Osteoblast (primary cell): ENCODE measurements around the gene PHLDB3. TPM values are rescaled to one million over a fixed set of nuclear protein-coding genes. Genes with fewer than 3 reads are reported as not detected.

Source experiments
- DNase-seq: peaks from one replicate; pipeline ENCODE4 v3.0.0; 2011; ENCODE audit warnings: low spot score, mixed read lengths; ENCODE audit not compliant: insufficient read length; ENCODE audit errors: missing footprints
- H2AFZ ChIP-seq: 2 replicates; pipeline ENCODE4 v1.6.0; 2011; ENCODE audit warnings: mild to moderate bottlenecking, low read length
- H3K27ac ChIP-seq: 2 replicates; pipeline ENCODE4 v1.5.1; 2011; ENCODE audit warnings: mild to moderate bottlenecking, low read depth, low read length, moderate library complexity
- H3K27me3 ChIP-seq: 2 replicates; pipeline ENCODE4 v1.6.0; 2012; ENCODE audit warnings: mild to moderate bottlenecking, control low read depth, inconsistent platforms, low read length, moderate library complexity; ENCODE audit not compliant: insufficient read depth
- H3K36me3 ChIP-seq: 2 replicates; pipeline ENCODE4 v1.5.1; 2011; ENCODE audit warnings: mild to moderate bottlenecking, low read length, control low read depth, moderate library complexity; ENCODE audit not compliant: insufficient read depth
- H3K4me1 ChIP-seq: 2 replicates; pipeline ENCODE4 v1.5.1; 2011; ENCODE audit warnings: mild to moderate bottlenecking, low read length, control low read depth, moderate library complexity; ENCODE audit not compliant: insufficient read depth
- H3K4me2 ChIP-seq: 2 replicates; pipeline ENCODE4 v1.6.0; 2011; ENCODE audit warnings: mild to moderate bottlenecking, low read length; ENCODE audit not compliant: insufficient read depth
- H3K4me3 ChIP-seq: fragments of 200-600 bp; sonication (generic); 3 replicates; pipeline ENCODE4 v1.5.1; 2012; ENCODE audit warnings: mild to moderate bottlenecking, low read length, inconsistent platforms; ENCODE audit not compliant: insufficient read depth
- H3K79me2 ChIP-seq: 2 replicates; pipeline ENCODE4 v1.6.0; 2012; ENCODE audit warnings: mild to moderate bottlenecking, low read length, control low read depth, inconsistent platforms; ENCODE audit not compliant: insufficient read depth
- H3K9me3 ChIP-seq: 2 replicates; pipeline ENCODE4 v1.5.1; 2011; ENCODE audit warnings: low read depth, low read length, control low read depth
- H4K20me1 ChIP-seq: 2 replicates; pipeline ENCODE4 v1.6.0; 2012; ENCODE audit warnings: mild to moderate bottlenecking, low read length, control low read depth; ENCODE audit not compliant: insufficient read depth
- CTCF ChIP-seq: IDR thresholded peaks from 2 replicates; pipeline ENCODE4 v1.5.1; 2011; ENCODE audit warnings: mild to moderate bottlenecking, low read depth, low read length, moderate library complexity; ENCODE audit errors: extremely low read depth
- total RNA-seq: library from RNA; depleted of rRNA; stranded (reverse); fragments of >200 nt; gene quantifications from 2 replicates; pipeline ENCODE4 v1.2.3, GENCODE V29; 2012

The PHLDB3 gene
- total RNA-seq, 1 donor: 10.9 TPM

DNA sequence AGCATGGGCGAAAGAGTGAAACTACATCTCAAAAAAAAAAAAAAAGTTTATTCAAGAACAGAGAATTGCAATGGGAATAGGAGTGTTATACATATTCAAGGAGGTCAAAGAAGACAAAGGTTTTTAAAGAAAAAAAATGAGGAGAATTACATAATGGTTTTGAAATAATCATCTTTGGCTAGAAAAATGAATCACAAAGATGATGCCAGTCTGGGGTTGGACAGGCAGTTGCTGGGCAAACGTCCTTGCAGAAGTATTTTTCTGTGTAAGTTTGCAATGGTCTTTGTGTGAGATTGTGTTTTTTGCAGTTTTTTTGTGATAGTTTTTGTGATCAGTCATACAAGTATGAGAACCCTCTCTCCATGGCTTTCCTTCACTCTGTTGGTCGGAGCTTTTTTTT is 62.8 kb downstream of the PHLDB3 start:
- Histone ChIP-seq H4K20me1 (no peaks in the 10 kb centered on the region), H3K27me3 (no peaks in the 10 kb centered on the region), H2AFZ (no peak overlapping the region), H3K9me3 (no peaks in the 10 kb centered on the region), H3K4me1 (no peaks in the 10 kb centered on the region), H3K4me2 (no peak overlapping the region), H3K27ac (no peak overlapping the region), H3K36me3 (no peaks in the 10 kb centered on the region), H3K79me2 (no peaks in the 10 kb centered on the region), H3K4me3 (no peak overlapping the region)
- no peak for DNase-seq
- no peak for TF ChIP-seq CTCF

DNA sequence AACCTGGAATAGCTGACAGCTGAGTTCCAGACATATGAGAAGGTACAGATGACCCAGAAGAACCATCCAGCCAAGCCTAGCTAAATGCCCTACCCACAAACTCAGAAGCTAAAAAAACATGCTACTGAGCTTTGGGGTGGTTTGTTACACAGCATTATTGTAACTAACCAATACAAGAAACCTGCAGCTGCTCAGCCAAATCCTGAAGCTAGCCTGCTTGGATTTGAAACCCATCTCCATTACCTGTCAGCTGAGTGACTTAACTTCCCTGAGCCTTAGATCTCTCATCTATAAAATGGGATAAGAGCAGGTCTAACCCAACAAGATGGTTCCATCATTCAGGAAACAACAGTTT is 64.9 kb downstream of the PHLDB3 start:
- DNase-seq: no peak
- H3K9me3 ChIP-seq: no peaks in the 10 kb centered on the region
- no peaks in the 10 kb centered on the region for H3K4me1 ChIP-seq
- peaks cover 7% of the 10 kb centered on the region for H3K27me3 ChIP-seq
- H3K4me2 ChIP-seq: no peak overlapping the region
- no peak overlapping the region for H2AFZ ChIP-seq
- no peaks in the 10 kb centered on the region for H3K79me2 ChIP-seq
- no peaks in the 10 kb centered on the region for H4K20me1 ChIP-seq
- H3K4me3 ChIP-seq: no peak overlapping the region
- no peaks in the 10 kb centered on the region for H3K36me3 ChIP-seq
- H3K27ac ChIP-seq: no peak overlapping the region
- no peak for TF ChIP-seq CTCF

DNA sequence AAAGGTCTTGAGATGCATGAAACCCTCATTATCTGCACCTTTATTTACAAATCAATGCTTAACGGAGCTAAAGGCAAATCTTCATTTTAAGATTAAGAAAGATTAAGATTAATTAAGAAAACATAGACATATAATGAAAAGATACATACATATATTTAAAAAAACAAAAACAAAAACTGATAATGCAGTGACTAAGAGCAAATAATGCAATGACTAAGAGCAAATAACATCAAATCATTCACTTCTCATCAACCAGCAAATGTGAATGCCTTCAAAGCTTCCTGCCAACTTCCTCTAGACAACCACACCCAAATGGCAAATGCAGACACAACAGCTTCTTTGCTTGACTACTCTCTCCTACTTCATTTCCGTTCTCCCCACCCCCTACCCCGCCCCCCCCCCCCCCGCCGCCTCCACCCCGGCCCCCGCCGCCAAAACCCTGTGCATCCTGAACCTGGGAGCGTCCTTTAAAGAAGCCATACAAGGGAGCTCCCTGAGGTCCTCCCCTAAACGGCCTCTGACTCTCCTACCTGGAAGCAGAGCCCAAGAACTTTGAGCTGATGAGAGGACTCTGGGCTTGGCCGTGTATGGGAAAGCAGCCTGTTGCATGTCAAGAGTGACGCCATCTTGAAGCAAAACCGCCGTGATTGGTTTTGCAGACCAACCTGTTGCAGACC is 65.4 kb downstream of the PHLDB3 start:
- Histone ChIP-seq H3K79me2 (no peaks in the 10 kb centered on the region), H4K20me1 (no peaks in the 10 kb centered on the region), H3K36me3 (no peaks in the 10 kb centered on the region), H3K9me3 (no peaks in the 10 kb centered on the region), H3K4me2 (no peak overlapping the region), H3K4me1 (no peaks in the 10 kb centered on the region), H3K27ac (no peak overlapping the region), H3K4me3 (no peak overlapping the region), H3K27me3 (peaks cover 7% of the 10 kb centered on the region), H2AFZ (no peak overlapping the region)
- no peak for DNase-seq
- no peak for TF ChIP-seq CTCF

DNA sequence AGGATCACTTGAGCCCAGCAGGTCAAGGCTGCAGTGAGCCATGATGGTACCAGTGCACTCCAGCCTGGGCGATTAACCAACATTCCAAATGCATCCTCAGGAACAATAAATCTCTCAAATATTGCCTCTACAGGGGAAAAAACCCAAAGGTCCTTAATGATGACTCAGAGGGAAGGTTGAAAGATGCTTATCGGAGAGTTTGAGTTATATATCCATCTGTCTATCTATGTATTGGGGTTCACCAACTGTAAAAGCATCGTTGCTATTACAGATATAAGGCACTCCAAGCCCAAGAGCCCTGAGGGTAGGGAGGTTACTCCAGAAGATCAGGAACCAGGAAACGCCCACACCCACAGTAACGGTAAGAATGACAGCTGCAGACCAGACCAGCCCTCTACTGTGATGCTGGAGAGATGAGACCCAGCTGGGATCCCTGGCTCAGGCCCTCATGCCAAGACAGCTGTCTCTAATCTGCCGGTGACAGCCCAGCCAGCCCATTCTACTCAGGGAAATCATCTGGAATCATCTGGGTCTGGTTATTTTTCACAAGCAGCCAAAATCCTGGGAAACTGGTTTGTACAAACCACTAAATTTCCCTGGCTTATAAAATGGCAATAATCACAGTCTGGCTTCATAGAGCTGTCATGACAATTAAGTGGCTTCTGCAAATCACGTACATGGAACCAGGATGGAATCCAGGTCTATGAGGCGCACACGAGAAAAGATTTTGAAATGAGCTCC is 66.1 kb downstream of the PHLDB3 start:
- Histone ChIP-seq H3K4me3 (no peak overlapping the region), H2AFZ (no peak overlapping the region), H3K4me1 (no peaks in the 10 kb centered on the region), H3K79me2 (no peaks in the 10 kb centered on the region), H3K27me3 (peaks cover 7% of the 10 kb centered on the region), H3K4me2 (no peak overlapping the region), H3K36me3 (no peaks in the 10 kb centered on the region), H3K27ac (no peak overlapping the region), H4K20me1 (no peaks in the 10 kb centered on the region), H3K9me3 (no peaks in the 10 kb centered on the region)
- DNase-seq: no peak
- no peak for TF ChIP-seq CTCF
